Measurements from ENCODE around the gene ZNF385C. TPM values are rescaled to one million over a fixed set of nuclear protein-coding genes. Genes with fewer than 3 reads are reported as not detected.

ZNF385C gene
- total RNA-seq, 1 donor from 2014 or later, result 2.7 TPM

DNA sequence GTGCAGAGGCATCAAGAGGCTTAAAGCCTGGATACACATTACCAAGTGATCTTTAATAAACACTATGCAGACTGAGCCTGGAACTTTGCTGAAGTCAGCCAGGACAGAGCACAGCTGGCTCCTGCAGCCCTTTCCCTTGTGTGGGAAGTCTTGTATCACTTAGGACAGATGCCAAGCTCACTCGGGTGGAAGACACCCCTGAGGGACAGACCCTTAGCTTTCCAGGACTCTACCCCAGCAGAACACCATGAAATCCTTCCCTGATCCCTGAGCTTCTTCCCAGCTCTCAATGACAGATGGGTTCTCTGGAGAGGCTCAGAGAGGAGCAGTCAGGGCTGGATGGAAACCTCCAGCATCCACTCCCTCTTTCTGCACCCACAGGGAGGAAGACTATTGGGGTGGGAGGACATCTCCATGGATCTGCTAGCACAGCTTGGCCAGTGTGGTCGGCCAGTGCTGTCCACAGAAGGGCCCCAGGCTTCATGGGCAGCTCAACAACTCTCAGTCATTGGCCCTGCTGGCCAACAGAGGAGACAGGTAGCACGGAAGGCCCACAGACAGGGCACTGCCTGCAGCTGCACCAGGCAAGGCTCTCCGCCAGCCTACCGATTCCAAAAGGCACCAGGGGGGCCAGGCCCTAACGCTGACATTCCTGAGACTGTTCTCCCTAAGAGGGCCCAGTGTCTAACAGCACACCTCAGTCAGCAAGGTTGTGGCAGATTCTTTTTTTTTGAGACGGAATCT lies 40.6 kb upstream of the ZNF385C start:
- no peak for DNase-seq (ENCODE audit: low spot score, unreplicated experiment)
- TF ChIP-seq CTCF (IDR thresholded peaks at IDR 0.05; ENCODE audit: unreplicated experiment), result no peak
- H3K27me3 Mint-ChIP-seq, result no peaks in the 10 kb centered on the region
- peaks cover 17% of the 10 kb centered on the region for H3K4me1 Mint-ChIP-seq (ENCODE audit: low read depth)
- no peak overlapping the region for H3K27ac Mint-ChIP-seq
- H3K4me3 Mint-ChIP-seq (ENCODE audit: low read depth), result no peak overlapping the region
- H3K9me3 Mint-ChIP-seq (ENCODE audit: low read depth), result no peaks in the 10 kb centered on the region
- H3K36me3 Mint-ChIP-seq (ENCODE audit: insufficient read depth), result peaks cover 3% of the 10 kb centered on the region

DNA sequence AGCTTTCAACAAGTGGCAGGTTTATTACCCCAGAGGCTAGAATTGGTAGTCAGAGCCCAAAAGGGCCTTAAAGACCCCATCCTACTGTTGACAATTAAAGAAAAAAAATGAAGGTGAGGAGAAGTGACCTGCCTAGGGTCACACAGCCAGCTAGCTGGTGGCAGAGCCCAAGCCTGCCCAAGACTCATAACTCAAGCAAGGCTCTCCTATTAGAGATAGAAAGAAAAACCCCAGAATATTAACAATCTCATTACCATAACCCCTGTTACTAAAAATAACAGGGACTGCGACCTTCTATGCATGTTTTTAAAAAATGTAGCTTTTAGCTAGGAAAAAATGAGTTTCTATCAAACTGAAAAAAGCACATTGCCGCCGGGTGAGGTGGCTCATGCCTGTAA lies 38.4 kb upstream of the ZNF385C start:
- peaks cover 26% of the 10 kb centered on the region for H3K4me1 Mint-ChIP-seq (ENCODE audit: low read depth)
- no peak for TF ChIP-seq CTCF (IDR thresholded peaks at IDR 0.05; ENCODE audit: unreplicated experiment)
- H3K9me3 Mint-ChIP-seq (ENCODE audit: low read depth), result no peaks in the 10 kb centered on the region
- H3K4me3 Mint-ChIP-seq (ENCODE audit: low read depth), result no peak overlapping the region
- H3K27ac Mint-ChIP-seq, result no peak overlapping the region
- no peaks in the 10 kb centered on the region for H3K27me3 Mint-ChIP-seq
- no peak for DNase-seq (ENCODE audit: low spot score, unreplicated experiment)
- H3K36me3 Mint-ChIP-seq (ENCODE audit: insufficient read depth), result peaks cover 3% of the 10 kb centered on the region

DNA sequence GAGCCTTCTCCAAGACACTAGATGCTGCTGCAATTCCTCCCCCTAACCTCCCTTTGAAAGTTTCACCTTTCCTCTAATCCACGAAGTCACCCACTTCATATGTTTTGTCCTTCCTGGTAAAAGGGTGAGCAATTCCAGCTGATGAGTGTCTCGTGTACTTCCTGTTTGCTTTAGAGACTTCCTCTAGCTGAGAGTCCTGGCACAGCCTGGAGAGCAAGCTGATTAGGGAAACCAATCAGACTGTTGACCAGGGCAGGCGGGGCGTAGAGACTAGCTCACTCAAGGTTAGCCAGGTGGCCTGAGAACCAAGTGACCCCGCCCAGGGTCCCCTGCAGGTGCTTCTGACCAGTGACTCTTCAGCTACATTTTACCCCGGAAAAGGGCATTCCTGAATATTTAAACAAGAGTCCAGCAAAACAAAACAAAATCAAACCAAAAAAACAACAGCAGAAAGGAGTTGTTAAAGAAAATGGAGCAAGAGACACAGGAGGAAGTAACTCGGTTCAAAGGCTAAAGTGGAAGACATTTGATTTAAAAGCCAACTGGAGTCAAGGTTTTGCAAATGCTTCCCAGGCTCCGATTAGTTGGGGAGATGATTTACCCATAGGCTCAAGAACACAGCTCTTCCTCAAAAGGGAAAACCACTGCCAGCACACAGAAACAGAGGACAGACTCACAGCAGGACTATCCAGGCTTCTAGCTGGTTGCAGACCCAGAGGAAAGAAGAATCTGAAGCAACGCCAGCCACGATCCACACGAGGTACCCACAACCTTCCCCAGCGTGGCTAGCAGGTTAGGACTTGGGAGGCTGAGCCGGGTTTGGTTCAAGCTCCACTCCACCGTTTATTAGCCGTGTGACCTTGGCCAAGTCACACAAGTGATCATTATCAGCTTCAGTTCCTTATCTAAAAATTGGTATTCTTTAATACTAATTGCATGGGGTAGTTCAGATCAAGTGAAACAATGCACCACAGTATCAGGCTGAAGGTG lies 37.7 kb upstream of the ZNF385C start:
- H3K36me3 Mint-ChIP-seq (ENCODE audit: insufficient read depth), result peaks cover 2% of the 10 kb centered on the region
- H3K9me3 Mint-ChIP-seq (ENCODE audit: low read depth), result no peaks in the 10 kb centered on the region
- TF ChIP-seq CTCF (IDR thresholded peaks at IDR 0.05; ENCODE audit: unreplicated experiment), result no peak
- H3K27ac Mint-ChIP-seq, result peak overlapping the region; percentile 94
- H3K4me1 Mint-ChIP-seq (ENCODE audit: low read depth), result peaks cover 29% of the 10 kb centered on the region
- peak overlapping the region; percentile 39 for H3K4me3 Mint-ChIP-seq (ENCODE audit: low read depth)
- no peaks in the 10 kb centered on the region for H3K27me3 Mint-ChIP-seq
- peak; percentile 34 for DNase-seq (ENCODE audit: low spot score, unreplicated experiment)

- H3K27me3 Mint-ChIP-seq, result no peaks in the 10 kb centered on the region
- H3K9me3 Mint-ChIP-seq (ENCODE audit: low read depth), result no peaks in the 10 kb centered on the region
- peaks cover 33% of the 10 kb centered on the region for H3K4me1 Mint-ChIP-seq (ENCODE audit: low read depth)
- DNase-seq (ENCODE audit: low spot score, unreplicated experiment), result no peak
- no peak for TF ChIP-seq CTCF (IDR thresholded peaks at IDR 0.05; ENCODE audit: unreplicated experiment)
- H3K36me3 Mint-ChIP-seq (ENCODE audit: insufficient read depth), result peaks cover 3% of the 10 kb centered on the region
- H3K27ac Mint-ChIP-seq, result peak overlapping the region; percentile 94
- H3K4me3 Mint-ChIP-seq (ENCODE audit: low read depth), result no peak overlapping the region
Measured at GRCh38 chr17:42135151-42135550, 36.9 kb upstream of the ZNF385C start.

DNA sequence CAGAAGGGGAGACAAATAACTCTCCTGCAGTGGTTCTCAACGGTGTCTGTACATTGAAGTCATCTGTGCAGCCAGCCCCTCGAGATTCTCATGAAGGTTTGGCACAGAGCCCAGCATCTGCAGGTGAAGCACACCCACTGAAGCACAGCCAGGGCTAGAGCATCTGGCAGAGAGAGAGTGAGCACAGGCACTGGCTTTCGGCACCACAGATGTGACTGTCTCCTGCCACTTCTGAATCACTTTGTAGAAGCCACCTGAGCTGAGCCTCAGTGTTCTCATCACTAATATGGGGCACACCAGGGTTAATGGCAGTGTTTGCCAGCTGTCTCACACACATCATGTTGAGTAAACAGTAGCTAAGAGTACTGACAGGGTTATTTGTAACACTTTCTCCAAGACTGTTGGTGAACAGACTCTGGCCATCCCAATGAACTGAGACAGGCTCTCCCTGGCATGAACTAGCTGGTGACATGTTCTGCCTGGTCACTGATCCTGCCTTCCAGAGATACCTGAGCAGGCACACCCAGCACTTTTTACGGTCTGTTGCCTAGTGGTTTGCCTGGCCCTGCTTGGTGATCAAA lies 35.3 kb upstream of the ZNF385C start:
- Mint-ChIP-seq H3K27ac (peak overlapping the region; percentile 58), H3K9me3 (ENCODE audit: low read depth) (no peaks in the 10 kb centered on the region), H3K4me1 (ENCODE audit: low read depth) (peaks cover 33% of the 10 kb centered on the region), H3K36me3 (ENCODE audit: insufficient read depth) (peaks cover 4% of the 10 kb centered on the region), H3K27me3 (no peaks in the 10 kb centered on the region), H3K4me3 (ENCODE audit: low read depth) (no peak overlapping the region)
- TF ChIP-seq CTCF (IDR thresholded peaks at IDR 0.05; ENCODE audit: unreplicated experiment), result no peak
- no peak for DNase-seq (ENCODE audit: low spot score, unreplicated experiment)
